GM23338 (cell line): Measurements from ENCODE around the gene PMP22.
"Not testable (repeated sequence)": the region's sequence is repeated elsewhere in the genome, so short reads cannot be mapped to it uniquely, and the experiment has no call there.

Source experiments
- CREB1 ChIP-seq: fragments of 250-450 bp; sonication (Bioruptor Pico); IDR thresholded peaks from 2 replicates; pipeline ENCODE4 v1.5.0; 2020; ENCODE audit warnings: low read depth, mild to moderate bottlenecking, moderate library complexity
- JUNB ChIP-seq: IDR thresholded peaks from one replicate; pipeline ENCODE4 v1.6.1; 2016; ENCODE audit warnings: antibody characterized with exemption; ENCODE audit not compliant: unreplicated experiment
- ZNF114 ChIP-seq: fragments of 250-450 bp; sonication (Bioruptor Pico); IDR thresholded peaks from 2 replicates; pipeline ENCODE4 v1.5.0; 2020; ENCODE audit warnings: mild to moderate bottlenecking, moderate library complexity
- TF ChIP-seq, protein P1 (sequence below), 2 experiments: fragments of 200-600 bp in 1 of 2; sonication (generic) in 1 of 2; conservative IDR thresholded peaks; 2 replicates each; pipeline versions ENCODE4 v1.5.1 to v1.6.1; 2016 to 2017; ENCODE audit warnings: antibody characterized with exemption in 2 of 2, low read depth in 2 of 2, mild to moderate bottlenecking in 2 of 2, moderate library complexity in 1 of 2
- TF ChIP-seq, protein P2 (sequence below): IDR thresholded peaks from one replicate; pipeline ENCODE4 v1.6.1; 2018; ENCODE audit warnings: antibody characterized with exemption; ENCODE audit not compliant: unreplicated experiment

DNA sequence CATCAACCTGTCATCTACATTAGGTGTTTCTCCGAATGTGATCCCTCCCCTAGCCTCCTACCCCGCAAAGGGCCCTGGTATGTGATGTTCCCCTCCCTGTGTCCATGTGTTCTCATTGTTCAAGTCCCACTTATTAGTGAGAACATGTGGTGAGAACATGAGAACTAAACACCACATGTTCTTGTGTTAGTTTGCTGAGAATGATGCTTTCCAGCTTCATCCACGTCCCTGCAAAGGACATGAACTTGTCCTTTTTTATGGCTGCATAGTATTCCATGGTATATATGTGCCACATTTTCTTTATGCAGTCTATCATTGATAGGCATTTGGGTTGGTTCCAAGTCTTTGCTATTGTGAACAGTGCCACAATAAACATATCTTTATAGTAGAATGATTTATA, 43.3 kb downstream of the PMP22 start:
- TF ChIP-seq ZNF114 (CRISPR knock-in tag); CREB1 (CRISPR knock-in tag); JUNB: not testable (repeated sequence)
- TF ChIP-seq, protein P1, sequence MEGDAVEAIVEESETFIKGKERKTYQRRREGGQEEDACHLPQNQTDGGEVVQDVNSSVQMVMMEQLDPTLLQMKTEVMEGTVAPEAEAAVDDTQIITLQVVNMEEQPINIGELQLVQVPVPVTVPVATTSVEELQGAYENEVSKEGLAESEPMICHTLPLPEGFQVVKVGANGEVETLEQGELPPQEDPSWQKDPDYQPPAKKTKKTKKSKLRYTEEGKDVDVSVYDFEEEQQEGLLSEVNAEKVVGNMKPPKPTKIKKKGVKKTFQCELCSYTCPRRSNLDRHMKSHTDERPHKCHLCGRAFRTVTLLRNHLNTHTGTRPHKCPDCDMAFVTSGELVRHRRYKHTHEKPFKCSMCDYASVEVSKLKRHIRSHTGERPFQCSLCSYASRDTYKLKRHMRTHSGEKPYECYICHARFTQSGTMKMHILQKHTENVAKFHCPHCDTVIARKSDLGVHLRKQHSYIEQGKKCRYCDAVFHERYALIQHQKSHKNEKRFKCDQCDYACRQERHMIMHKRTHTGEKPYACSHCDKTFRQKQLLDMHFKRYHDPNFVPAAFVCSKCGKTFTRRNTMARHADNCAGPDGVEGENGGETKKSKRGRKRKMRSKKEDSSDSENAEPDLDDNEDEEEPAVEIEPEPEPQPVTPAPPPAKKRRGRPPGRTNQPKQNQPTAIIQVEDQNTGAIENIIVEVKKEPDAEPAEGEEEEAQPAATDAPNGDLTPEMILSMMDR (conservative IDR thresholded peaks at IDR 0.05; ENCODE audit: low read depth in 2 of 2): not testable (repeated sequence)
- TF ChIP-seq, protein P2, sequence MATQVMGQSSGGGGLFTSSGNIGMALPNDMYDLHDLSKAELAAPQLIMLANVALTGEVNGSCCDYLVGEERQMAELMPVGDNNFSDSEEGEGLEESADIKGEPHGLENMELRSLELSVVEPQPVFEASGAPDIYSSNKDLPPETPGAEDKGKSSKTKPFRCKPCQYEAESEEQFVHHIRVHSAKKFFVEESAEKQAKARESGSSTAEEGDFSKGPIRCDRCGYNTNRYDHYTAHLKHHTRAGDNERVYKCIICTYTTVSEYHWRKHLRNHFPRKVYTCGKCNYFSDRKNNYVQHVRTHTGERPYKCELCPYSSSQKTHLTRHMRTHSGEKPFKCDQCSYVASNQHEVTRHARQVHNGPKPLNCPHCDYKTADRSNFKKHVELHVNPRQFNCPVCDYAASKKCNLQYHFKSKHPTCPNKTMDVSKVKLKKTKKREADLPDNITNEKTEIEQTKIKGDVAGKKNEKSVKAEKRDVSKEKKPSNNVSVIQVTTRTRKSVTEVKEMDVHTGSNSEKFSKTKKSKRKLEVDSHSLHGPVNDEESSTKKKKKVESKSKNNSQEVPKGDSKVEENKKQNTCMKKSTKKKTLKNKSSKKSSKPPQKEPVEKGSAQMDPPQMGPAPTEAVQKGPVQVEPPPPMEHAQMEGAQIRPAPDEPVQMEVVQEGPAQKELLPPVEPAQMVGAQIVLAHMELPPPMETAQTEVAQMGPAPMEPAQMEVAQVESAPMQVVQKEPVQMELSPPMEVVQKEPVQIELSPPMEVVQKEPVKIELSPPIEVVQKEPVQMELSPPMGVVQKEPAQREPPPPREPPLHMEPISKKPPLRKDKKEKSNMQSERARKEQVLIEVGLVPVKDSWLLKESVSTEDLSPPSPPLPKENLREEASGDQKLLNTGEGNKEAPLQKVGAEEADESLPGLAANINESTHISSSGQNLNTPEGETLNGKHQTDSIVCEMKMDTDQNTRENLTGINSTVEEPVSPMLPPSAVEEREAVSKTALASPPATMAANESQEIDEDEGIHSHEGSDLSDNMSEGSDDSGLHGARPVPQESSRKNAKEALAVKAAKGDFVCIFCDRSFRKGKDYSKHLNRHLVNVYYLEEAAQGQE: not testable (repeated sequence)
